Neutrophil (primary cell): ENCODE results near the gene TCF12.
"Not testable (repeated sequence)": the region's sequence is repeated elsewhere in the genome, so short reads cannot be mapped to it uniquely, and the experiment has no call there.

Experiments
- H3K27ac ChIP-seq: fragments of 200-600 bp; sonication (generic); 2 replicates; pipeline ENCODE4 v1.5.1; 2016; ENCODE audit warnings: mild to moderate bottlenecking, moderate library complexity
- H3K27me3 ChIP-seq: fragments of 200-600 bp; sonication (generic); 2 replicates; pipeline ENCODE4 v1.6.0; 2016; ENCODE audit warnings: mild to moderate bottlenecking
- H3K36me3 ChIP-seq: fragments of 200-600 bp; sonication (generic); 2 replicates; pipeline ENCODE4 v1.5.1; 2017
- H3K4me1 ChIP-seq, 2 experiments: fragments of 200-600 bp in 1 of 2; sonication (generic) in 1 of 2; 1 replicate in 1 of 2; 2 replicates in 1 of 2; pipeline versions ENCODE4 v1.5.1 to v1.6.1; 2013 to 2016; ENCODE audit warnings: low read depth in 1 of 2, low read length in 1 of 2, mild to moderate bottlenecking in 1 of 2, moderate library complexity in 1 of 2; ENCODE audit not compliant: control insufficient read depth in 1 of 2, insufficient read depth in 1 of 2
- H3K4me3 ChIP-seq, 2 experiments: fragments of 200-600 bp in 1 of 2; sonication (generic) in 1 of 2; 1 replicate in 1 of 2; 2 replicates in 1 of 2; pipeline ENCODE4 v1.5.1; 2013 to 2016; ENCODE audit warnings: low read depth in 1 of 2, low read length in 1 of 2, mild to moderate bottlenecking in 1 of 2, moderate library complexity in 1 of 2
- H3K9me3 ChIP-seq: fragments of 200-600 bp; sonication (generic); 2 replicates; pipeline ENCODE4 v1.5.1; 2016
- TF ChIP-seq, protein P1 (sequence below): fragments of 200-600 bp; sonication (generic); IDR thresholded peaks from 2 replicates; pipeline ENCODE4 v1.5.1; 2016; ENCODE audit warnings: antibody characterized with exemption

The TCF12 gene

DNA sequence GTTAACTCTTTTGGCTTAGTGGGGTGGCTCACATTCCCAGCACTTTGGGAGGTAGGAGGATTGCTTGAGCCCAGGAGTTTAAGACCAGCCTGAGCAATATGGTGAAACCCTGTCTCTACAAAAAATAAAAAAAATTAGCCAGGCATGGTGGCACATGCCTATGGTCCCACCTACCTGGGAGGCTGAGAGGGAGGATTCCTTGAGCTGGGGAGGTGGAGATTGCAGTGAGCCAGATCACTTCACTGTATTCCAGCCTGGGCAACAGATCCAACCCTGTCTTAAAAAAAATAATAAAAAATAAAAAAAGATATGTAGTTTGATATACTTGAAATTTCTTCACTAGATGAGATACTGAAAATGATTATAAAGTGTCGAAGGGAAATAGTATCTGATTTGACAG is 178.8 kb downstream of the TCF12 start:
- Histone ChIP-seq H3K27ac (no peak overlapping the region), H3K4me3 (no peak overlapping the region), H3K27me3 (no peaks in the 10 kb centered on the region), H3K4me1 (peaks cover 5 to 6% of the 10 kb centered on the region in 2 experiments), H3K36me3 (peaks cover 8% of the 10 kb centered on the region), H3K9me3 (no peaks in the 10 kb centered on the region)
- TF ChIP-seq, protein P1, sequence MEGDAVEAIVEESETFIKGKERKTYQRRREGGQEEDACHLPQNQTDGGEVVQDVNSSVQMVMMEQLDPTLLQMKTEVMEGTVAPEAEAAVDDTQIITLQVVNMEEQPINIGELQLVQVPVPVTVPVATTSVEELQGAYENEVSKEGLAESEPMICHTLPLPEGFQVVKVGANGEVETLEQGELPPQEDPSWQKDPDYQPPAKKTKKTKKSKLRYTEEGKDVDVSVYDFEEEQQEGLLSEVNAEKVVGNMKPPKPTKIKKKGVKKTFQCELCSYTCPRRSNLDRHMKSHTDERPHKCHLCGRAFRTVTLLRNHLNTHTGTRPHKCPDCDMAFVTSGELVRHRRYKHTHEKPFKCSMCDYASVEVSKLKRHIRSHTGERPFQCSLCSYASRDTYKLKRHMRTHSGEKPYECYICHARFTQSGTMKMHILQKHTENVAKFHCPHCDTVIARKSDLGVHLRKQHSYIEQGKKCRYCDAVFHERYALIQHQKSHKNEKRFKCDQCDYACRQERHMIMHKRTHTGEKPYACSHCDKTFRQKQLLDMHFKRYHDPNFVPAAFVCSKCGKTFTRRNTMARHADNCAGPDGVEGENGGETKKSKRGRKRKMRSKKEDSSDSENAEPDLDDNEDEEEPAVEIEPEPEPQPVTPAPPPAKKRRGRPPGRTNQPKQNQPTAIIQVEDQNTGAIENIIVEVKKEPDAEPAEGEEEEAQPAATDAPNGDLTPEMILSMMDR: no peak

DNA sequence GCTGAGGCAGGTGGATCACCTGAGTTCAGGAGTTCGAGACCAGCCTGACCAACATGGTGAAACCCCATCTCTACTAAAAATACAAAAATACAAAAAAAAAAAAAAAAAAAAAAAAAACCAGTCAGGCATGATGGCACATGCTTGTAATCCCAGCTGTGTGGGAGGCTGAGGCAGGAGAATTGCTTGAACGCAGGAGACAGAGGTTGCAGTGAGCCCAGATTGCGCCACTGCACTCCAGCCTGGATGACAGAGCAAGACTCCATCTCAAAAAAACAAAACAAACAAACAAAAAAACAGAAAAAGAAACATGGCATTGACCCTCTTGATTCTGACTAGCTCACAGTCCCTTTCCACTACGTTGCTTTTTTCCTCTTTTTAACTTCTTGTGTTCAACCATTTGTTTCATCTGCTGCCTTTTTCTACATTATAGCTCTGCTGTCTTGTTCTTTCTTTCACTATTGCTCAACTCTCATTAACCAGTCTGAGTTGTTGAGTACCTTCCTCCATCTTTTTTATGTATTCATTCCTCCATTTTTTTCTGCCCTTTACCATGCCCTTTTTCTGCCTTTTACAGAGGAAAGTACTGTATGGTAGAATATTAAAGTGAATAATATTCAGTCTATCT is 179.6 kb downstream of the TCF12 start:
- H3K36me3 ChIP-seq, H3K9me3 ChIP-seq, H3K27ac ChIP-seq, H3K27me3 ChIP-seq, H3K4me3 ChIP-seq, H3K4me1 ChIP-seq: not testable (repeated sequence)

DNA sequence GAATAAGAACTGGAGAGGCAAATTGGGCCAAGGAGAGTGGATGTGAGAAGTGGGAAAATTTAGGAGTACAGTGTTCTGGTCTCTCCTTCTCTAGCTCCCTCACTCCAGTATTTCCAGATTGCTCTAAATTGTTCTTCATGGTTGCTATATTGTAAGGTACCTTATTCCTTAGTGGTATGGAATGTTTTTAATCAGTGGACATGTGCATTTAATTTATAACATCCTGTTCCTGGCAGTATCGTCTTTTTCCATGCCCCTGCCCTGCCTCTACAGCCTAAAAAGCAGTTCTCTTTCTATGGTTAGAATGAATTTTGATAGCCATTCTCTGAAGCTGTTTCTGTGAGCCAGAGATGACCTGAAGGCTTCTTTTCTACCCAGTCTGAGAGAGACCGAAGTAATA is 180.5 kb downstream of the TCF12 start:
- H3K4me1 ChIP-seq: peaks cover 5 to 6% of the 10 kb centered on the region in 2 experiments
- no peak overlapping the region for H3K27ac ChIP-seq
- H3K9me3 ChIP-seq: no peaks in the 10 kb centered on the region
- TF ChIP-seq, protein P1: no peak
- H3K27me3 ChIP-seq: no peaks in the 10 kb centered on the region
- H3K36me3 ChIP-seq: no peaks in the 10 kb centered on the region
- no peak overlapping the region for H3K4me3 ChIP-seq

DNA sequence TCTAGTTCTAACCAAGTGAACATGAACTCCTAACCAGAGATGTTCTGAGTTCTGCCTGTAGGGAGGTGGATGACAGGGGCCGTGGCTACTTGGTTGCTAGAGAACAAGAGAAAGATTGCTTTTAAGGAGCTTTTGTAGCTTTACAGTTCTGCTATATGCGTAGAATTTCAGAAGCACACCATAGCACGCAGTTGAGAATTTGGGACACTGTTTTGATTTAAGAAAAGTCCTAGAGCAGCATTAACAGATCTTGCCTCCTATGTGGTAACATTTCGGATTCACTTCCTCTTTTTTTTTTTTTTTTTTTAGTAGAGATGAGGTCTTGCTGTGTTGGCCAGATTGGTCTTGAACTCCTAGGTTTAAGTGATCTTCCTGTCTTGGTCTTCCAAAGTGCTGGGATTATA is 181.7 kb downstream of the TCF12 start:
- TF ChIP-seq, protein P1: no peak
- Histone ChIP-seq H3K4me3 (no peak overlapping the region), H3K9me3 (no peaks in the 10 kb centered on the region), H3K4me1 (peaks cover 5 to 6% of the 10 kb centered on the region in 2 experiments), H3K27me3 (no peaks in the 10 kb centered on the region), H3K36me3 (no peaks in the 10 kb centered on the region), H3K27ac (no peak overlapping the region)

DNA sequence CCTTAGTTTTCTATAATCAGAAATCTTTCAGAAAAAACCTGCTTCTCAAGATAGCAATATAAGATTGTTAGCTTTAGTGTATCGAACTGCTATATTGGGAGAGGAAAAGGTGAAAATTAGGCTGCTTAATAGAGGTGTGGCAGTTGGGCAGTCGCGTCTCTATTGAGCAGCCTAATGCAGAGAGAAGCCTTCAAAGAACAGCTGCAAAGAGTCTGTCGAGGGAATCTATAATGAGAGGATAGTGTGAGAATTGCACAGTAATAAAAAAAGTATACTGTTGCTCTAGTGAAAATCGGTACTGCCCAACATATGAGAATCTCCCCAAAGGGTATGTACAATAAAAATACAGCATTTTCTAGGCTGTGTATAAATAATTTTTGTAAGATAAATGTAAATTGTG is 184.4 kb downstream of the TCF12 start:
- Histone ChIP-seq H3K9me3 (no peaks in the 10 kb centered on the region), H3K4me1 (peaks cover 5 to 6% of the 10 kb centered on the region in 2 experiments)

DNA sequence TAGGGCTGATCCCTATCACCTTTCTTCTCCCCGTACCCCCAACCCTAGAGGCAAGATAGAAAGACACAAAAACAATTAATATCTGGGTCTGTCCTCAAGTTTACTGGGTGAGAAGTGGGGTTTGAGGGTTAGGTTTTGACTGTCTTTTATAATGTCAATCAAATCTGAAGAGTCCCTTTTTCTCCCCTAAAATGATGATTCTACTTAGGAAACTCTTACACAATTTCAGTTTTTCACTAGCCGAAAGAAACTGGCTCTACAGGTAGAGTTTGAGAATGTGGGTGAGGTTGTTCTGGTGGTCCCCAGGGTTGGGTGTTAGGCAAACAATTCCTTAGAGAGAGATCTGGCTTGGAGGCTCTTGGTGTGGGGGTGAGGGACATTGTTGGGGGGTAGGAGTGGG is 189.9 kb downstream of the TCF12 start:
- Histone ChIP-seq H3K9me3 (no peaks in the 10 kb centered on the region), H3K27me3 (no peaks in the 10 kb centered on the region), H3K27ac (no peak overlapping the region), H3K4me1 (no peaks in the 10 kb centered on the region), H3K36me3 (no peaks in the 10 kb centered on the region), H3K4me3 (no peak overlapping the region)
- TF ChIP-seq, protein P1: no peak

More for the DNA sequence above, 184.4 kb downstream of the TCF12 start:
- Histone ChIP-seq H3K4me3 (no peak overlapping the region), H3K36me3 (no peaks in the 10 kb centered on the region), H3K27me3 (no peaks in the 10 kb centered on the region), H3K27ac (no peak overlapping the region)
- TF ChIP-seq, protein P1: no peak
